Measurements from ENCODE around the gene YWHAE.
"Not testable (repeated sequence)": the region's sequence is repeated elsewhere in the genome, so short reads cannot be mapped to it uniquely, and the experiment has no call there.

The YWHAE gene

DNA sequence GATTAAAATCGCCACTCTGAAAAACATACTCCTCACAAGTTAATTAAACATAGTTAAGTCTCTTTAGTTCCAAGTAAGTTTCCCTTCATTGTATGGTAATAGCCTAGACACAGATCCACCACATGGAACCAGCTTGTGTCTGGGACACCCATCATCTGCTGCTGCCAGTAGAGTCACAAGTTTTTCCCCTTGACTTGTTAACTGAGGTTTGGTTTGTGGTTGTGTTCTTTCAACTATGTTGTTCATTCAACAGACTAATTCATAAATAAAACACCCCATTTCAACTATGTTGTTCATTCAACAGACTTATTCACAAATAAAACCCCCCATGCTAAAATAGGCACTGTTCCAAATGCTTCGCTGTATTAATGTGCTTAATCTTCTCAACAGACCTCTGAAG, 24.4 kb downstream of the YWHAE start:
- no peak overlapping the region for H3K4me3 ChIP-seq (ENCODE audit: low read depth, low read length)

DNA sequence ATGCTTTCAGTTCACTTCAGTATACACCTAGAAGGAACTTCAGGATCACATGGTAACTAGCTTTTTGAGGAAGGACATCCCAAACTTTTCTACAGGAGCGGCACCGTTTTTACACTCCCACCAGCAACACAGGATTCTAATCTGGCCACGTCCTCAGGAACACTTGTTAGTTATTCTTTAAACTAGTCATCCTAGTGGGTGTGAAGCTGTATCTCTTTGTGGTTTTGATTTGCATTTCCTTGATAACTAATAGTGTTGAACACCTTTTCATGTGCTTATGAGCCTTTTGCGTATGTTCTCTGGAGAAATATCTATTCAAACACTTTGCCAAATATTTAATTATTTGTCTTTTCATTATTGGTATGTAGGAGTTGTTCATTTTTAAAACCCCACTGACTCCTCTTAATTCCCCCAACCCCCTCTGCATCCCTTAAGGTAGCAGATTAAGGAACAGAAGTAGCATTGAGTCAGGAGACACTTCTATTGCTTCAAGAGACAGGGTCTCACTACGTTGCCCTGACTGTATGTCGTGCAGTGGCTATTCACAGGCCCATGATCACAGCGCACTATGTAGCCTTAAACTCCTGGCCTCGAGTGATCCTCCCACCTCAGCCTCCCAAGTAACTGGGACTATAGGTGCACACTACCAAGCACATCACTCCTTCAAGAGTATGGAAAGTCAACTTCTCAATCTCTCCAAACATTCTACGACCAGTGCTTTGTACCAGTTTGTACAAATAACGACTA, 25.4 kb downstream of the YWHAE start:
- no peak overlapping the region for H3K4me3 ChIP-seq (ENCODE audit: low read depth, low read length)

DNA sequence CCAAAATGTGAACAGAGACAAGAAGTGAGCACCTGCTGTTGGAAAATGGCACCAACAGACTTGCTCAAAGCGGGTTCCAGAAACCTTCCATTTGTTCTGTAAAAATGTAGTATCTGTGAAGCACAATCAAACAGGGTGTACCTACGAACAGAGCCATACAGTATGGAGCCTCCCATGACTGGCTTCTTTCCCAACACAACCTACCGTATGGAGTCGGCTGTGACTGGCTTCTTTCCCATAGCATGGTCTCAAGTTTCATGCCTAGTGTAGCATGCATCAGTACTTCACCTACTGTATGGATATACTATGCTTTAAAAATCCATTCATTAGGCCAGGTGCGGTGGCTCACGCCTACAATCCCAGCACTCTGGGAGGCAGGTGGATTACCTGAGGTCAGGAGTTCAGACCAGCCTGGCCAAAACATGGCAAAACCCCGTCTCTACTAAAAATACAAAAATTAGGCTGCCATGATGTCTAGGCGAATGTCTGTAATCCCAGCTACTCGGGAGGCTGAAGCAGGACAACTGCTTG, 26.2 kb downstream of the YWHAE start:
- H3K4me3 ChIP-seq (ENCODE audit: low read depth, low read length) = no peak overlapping the region

DNA sequence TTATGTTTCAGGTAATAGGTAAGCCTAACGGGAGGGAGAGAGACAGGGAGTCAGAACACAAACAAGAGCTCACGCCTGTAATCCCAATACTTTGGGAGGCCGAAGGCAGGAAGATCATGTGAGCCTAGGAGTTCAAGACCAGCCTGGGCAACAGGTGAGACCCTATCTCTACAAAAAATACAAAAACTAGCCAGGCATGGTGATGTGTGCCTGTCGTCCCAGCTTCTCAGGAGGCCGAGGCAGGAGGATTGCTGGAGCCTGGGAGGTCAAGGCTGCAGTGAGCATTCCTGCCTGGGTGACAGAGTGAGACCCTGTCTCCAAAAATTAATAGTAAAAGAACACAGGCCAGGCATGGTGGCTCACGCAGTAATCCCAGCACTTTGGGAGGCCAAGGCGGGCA, 27.4 kb downstream of the YWHAE start:
- no peak overlapping the region for H3K4me3 ChIP-seq (ENCODE audit: low read depth, low read length)

GRCh38 chr17:1371893-1372590, 28.0 kb downstream of the YWHAE start:
- H3K4me3 ChIP-seq (ENCODE audit: low read depth, low read length) = no peak overlapping the region

DNA sequence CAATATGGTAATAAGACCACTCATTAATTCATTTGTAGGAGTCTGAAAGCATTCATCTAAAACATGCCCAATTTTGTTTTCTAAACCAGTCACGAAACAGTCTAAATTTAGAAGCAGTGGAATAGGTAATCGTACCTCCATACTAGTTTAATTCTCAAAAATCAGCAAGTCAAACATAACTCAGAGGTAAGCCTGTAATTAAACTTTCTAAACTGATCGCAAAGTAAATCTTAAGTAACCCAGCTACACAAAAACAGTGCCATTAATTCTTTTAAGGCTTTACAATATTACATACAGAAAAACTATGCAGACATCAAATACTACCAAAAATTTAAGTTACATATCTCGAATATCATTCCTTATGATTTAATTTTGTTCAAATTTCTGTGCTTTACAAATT, 31.4 kb downstream of the YWHAE start:
- no peak overlapping the region for H3K4me3 ChIP-seq (ENCODE audit: low read depth, low read length)

- no peak overlapping the region for H3K4me3 ChIP-seq (ENCODE audit: low read depth, low read length)
These were observed 32.7 kb downstream of the YWHAE start for GRCh38 chr17:1367351-1367745.

DNA sequence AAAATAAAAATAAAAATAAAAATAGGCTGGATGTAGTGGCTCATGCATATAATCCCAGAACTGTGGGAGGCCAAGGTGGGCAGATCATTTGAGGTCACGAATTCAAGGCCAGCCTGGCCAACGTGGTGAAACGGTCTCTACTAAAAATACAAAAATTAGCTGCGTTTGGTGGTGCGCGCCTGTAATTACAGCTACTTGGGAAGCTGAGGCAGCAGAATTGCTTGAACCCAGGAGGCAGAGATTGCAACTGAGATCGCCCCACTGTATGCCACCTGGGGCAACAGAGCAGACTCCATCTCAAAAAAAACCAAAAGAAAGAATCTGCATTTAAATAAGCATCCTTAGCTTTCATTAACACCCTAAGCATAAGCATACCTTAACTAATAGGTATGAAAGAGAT, 33.8 kb downstream of the YWHAE start:
- no peak overlapping the region for H3K4me3 ChIP-seq (ENCODE audit: low read depth, low read length)

DNA sequence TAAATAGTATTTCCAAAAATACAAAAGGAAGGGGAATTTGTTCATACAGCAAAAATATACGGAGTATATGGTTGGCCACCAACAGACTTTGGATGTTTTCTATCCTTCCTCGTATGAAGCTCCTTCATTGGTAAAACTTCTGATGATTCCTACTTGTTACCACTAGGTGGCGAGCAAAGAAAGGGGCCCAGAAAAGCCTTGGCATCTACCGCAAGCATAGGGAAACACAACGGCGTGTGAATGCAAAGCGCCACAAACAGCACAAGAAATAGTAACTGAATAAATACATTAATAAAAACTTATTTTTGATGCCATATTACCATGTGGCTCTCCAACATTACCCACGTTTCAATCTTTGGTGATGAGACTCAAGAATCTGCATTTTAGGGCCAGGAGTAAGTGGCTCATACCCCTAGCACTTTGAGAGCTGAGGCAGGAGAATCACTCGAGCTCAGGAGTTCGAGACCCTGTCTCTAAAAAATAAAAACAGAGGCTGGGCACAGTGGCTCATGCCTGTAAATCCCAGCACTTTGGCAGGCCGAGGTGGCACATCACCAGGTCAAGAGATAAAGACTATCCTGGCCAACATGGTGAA, 34.5 kb downstream of the YWHAE start:
- H3K4me3 ChIP-seq (ENCODE audit: low read depth, low read length) = no peak overlapping the region

- no peak overlapping the region for H3K4me3 ChIP-seq (ENCODE audit: low read depth, low read length)
These were observed 37.1 kb downstream of the YWHAE start for GRCh38 chr17:1362964-1363363.

DNA sequence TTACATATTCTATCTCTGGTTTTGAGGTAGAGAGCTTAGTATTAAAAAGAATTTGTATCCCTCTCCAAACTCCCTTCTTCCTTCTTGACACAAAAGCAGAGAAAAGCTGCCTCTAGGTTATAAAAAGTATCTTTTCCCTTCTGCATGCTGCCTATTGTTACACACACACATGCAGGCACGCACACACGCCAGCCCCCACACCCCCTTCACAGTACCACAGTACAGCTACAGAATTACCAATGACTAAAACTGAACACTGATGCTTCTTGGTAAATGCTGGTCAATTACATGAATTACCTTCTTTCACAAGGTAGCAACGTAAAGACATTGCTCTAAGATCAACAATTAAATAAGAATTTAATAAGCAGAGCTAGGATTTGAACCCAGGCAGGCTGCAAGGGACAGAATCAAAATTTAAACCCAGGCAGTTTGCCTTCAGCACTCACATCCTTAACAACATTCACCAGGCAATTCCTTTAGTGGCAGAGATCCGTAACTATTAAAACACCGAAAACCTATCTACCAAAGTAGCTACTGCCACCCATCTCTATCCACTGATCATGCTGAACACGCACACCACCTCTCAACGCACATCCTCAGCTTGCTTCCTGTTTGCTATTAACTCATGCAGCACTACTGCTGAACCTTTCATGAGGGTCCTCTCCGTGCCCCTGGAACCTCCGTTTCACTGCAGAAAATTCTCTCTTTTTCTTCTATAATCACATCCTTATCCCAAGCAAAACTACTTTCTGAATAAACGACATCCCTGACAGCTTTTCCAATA, 37.8 kb downstream of the YWHAE start:
- H3K4me3 ChIP-seq (ENCODE audit: low read depth, low read length) = no peak overlapping the region

- no peak overlapping the region for H3K4me3 ChIP-seq (ENCODE audit: low read depth, low read length)
These were observed 39.0 kb downstream of the YWHAE start for GRCh38 chr17:1360975-1361374.

GRCh38 chr17:1360315-1360714, 39.7 kb downstream of the YWHAE start:
- not testable (repeated sequence) for H3K4me3 ChIP-seq (ENCODE audit: low read depth, low read length)

DNA sequence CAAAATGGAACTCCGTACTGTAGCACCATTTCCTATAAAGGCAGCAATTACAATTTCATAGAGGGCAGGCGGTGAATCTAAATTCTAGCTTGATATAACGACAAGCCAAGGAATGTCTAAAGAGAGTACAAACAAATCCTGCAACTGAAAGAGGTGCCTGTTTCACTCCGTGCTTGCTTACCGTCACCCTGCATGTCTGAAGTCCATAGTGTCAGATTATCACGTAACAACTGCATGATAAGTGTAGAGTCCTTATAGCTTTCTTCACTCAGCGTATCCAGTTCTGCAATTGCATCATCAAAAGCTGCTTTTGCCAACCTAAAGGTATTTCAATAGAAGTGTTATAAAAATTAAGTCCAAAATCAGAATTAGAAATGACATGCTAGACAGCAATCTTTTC, 46.0 kb downstream of the YWHAE start:
- no peak overlapping the region for H3K4me3 ChIP-seq (ENCODE audit: low read depth, low read length)

- not testable (repeated sequence) for H3K4me3 ChIP-seq (ENCODE audit: low read depth, low read length)
These were observed 47.5 kb downstream of the YWHAE start for GRCh38 chr17:1352530-1352929.

DNA sequence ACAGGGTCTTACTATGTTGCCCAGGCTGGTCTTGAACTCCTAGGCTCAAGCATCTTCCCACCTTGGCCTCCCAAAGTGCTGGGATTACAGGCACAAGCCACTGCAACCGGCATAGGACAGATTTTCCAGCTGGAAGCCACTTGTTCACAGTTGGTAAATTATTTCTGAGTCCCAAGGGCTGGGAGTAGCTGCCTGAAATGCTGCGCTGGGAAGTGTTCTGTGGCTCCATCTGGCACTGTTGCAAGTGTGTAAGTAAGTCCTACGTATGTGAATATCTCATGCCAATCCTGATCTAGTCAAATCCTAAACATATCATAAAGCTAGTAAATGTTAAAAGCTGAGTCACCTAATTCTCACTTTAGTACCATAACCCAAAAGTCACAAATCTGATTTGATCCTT, 48.1 kb downstream of the YWHAE start:
- H3K4me3 ChIP-seq (ENCODE audit: low read depth, low read length) = no peak overlapping the region

- no peak overlapping the region for H3K4me3 ChIP-seq (ENCODE audit: low read depth, low read length)
These were observed 48.7 kb downstream of the YWHAE start for GRCh38 chr17:1351275-1351674.

GRCh38 chr17:1347589-1348323, 52.3 kb downstream of the YWHAE start:
- no peak overlapping the region for H3K4me3 ChIP-seq (ENCODE audit: low read depth, low read length)

DNA sequence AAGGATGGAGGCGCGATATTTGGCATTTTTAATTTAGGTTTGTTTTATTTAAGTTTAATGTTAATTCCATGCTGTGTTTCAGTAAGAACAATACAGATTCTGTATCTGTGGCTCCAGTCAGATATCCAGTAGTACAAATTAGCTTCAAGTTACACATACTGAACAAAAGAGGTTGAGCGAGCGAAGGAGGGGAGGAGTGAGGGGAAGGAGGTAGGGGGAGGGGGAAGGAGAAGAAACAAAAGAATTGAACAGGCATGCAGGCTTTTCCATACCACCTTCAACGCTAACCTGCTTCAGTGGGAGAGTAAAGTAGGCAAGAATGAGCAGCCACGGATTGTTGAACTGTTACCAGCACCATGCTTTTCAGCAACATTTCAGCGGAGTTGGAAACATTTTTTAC, 55.5 kb downstream of the YWHAE start:
- H3K4me3 ChIP-seq (ENCODE audit: low read depth, low read length) = no peak overlapping the region

DNA sequence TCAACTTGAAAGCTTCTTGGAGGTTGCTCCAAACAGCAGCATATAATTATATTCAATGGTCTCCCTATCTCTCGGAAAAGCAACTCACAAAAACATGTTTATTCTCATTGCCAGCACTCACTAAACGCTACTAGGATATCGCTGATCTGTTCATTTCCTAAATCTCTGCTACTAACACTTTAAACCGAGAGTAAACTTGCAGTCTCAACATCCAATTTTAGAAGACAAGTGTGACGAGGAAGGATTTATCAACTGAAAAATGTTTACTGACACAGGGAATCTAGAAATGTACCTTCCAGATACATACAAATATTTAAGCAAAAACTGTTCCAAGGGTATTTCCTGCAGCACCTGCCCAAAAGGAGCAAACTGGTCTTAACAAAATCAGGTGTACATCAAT, 56.5 kb downstream of the YWHAE start:
- no peak overlapping the region for H3K4me3 ChIP-seq (ENCODE audit: low read depth, low read length)

DNA sequence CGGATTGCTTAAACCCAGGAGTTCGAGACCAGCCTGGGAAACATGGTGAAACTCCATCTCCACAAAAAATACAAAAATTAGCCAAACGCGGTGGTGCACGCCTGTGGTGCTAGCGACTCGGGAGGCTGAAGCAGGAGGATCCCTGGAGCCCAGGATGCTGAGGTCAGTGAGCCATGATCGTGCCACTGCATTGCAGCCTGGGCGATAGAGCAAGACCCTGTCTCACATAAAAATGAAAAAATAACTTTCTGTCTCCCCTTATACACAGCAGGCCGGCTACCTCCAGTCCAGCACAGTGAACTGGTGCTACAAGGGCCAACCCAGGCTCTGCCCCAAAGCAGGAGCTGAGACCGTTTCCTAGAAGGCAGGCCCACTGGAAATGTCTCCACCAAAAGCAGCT, 59.7 kb downstream of the YWHAE start:
- no peak overlapping the region for H3K4me3 ChIP-seq (ENCODE audit: low read depth, low read length)
